HG02870 (cell line): ENCODE measurements around the gene CERS4.
"Not testable (repeated sequence)": the region's sequence is repeated elsewhere in the genome, so short reads cannot be mapped to it uniquely, and the experiment has no call there.

Source experiments
- ATAC-seq: cut with Tn5 transposase; IDR thresholded peaks from one replicate; pipeline ENCODE4 v1.9.1; 2021; ENCODE audit warnings: mild to moderate bottlenecking, moderate library complexity; ENCODE audit not compliant: unreplicated experiment

Gene CERS4, protein sequence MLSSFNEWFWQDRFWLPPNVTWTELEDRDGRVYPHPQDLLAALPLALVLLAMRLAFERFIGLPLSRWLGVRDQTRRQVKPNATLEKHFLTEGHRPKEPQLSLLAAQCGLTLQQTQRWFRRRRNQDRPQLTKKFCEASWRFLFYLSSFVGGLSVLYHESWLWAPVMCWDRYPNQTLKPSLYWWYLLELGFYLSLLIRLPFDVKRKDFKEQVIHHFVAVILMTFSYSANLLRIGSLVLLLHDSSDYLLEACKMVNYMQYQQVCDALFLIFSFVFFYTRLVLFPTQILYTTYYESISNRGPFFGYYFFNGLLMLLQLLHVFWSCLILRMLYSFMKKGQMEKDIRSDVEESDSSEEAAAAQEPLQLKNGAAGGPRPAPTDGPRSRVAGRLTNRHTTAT

DNA sequence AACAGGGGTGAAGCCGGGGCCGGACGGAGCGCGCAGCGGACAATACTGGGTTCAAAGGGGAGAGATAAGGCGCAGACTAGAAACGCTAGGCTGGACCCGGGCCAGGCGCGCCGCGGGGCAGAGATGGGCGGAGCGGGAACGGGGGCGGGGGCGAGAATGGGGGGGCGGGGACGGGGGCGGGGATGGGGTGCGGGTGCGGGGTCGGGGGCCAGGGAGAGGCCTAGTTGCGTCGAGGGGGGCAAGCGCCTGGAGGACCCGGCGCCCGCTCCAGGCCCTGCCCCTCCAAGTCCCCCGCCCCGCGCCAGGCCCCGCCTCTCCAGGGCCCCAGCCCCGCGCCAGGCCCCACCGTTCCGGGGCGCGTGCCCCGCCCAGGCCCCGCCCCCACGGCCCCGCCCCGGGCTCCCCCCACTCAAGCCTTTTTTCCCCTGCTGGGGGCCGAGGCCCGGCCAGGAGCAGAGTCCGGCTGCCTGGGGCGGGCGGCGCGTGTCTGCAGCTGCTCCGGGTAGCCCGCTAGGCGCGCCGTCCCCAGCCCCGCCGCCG is at the start of gene CERS4:
Gene CERS4, plus strand, starts transcription at position 449 of the 540 bp plus-strand sequence. CDS start 41,707 bp downstream, outside the sequence.
- peak; percentile 48 for ATAC-seq

DNA sequence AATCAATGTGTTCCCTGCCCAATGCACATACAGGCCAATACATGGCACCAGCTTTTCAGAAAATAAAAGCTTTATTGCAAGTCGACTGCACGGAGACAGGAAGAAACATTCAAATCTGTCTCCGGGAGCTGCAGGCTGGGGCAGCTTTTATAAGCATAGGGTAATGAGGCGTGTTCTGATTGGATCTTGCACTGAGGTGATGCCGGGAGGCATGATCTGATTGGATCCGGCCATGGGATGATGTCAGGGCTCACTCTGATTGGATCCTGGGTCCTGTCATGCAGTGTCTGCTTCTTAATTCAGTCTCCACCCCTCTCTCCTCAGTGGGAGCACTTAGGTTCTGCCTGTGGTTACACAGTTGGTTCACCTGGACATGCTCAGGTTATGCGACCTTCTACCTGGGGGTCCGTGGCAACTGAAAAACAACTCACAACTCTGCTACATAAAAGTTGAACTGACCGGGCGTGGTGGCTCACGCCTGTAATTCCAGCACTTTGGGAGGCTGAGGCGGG is 48.0 kb upstream of the CERS4 start:
- ATAC-seq = no peak

DNA sequence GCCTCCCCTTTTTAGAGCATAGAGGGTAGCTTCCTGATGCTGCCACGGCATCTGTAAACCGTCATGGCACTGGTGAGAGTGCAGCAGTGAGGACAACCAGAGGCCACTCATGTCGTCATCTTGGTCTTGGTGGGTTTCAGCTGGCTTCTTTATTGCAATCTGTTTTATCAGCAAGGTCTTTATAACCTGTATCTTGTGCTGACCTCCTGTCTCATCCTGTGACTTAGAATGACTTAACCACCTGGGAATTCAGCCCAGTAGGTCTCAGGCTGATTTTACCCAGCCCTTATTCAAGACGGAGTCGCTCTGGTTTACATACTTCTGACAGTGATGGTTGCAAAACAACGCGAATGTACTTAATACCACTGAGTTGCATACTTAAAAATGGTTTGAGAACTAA is 45.4 kb upstream of the CERS4 start:
- ATAC-seq = no peak

DNA sequence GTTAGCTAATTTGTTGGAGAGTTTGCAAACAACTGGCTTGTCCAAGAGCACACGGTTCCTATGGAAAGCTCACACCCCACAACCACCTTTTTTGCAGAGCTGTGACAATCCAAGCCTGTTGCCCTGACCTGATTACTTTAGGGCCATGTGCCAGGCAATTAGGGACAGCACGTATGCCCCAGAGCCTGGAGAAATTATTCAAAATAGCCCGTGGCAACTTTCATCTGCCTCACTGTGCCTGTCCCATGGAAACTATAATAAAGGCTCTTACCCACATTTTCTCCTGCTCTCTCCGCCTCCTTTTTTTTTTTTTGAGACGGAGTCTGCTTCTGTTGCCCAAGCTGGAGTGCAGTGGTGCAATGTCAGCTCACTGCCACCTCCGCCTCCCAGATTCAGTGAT is 41.2 kb upstream of the CERS4 start:
- ATAC-seq = no peak

DNA sequence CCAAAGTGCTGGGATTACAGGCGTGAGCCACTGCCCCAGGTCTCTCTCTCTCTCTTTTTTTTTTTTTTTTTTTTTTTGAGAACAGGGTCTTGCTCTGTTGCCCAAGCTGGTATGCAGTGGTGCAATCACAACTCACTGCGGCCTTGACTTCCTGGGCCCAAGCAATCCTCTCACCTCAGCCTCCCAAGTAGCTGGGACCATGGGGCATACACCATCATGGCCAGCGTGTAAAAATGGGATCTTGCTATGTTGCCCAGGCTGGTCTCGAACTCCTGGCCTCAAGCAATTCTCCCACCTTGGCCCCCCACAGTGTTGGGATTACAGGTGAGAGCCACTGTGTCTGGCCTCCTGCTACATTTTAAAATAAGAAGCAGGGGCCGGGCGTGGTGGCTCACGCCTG is 40.6 kb upstream of the CERS4 start:
- ATAC-seq = no peak

DNA sequence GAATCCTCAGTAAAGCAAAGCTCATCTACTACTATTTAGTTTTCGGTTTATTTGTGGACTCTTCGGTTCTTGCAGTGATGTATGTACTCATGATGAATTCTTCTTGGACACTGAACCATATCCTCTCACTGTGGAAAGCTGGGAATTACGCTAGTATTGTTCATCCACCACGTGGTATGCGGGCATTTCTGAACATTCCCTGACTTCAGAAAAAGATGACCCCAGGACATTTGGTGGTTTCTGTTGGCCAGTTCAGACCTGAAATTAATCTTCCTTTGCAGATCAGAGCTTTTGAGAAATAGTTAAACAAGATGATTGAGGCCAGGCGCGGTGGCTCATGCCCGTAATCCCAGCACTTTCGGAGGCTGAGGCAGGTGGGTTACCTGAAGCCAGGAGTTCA is 34.5 kb upstream of the CERS4 start:
- no peak for ATAC-seq

DNA sequence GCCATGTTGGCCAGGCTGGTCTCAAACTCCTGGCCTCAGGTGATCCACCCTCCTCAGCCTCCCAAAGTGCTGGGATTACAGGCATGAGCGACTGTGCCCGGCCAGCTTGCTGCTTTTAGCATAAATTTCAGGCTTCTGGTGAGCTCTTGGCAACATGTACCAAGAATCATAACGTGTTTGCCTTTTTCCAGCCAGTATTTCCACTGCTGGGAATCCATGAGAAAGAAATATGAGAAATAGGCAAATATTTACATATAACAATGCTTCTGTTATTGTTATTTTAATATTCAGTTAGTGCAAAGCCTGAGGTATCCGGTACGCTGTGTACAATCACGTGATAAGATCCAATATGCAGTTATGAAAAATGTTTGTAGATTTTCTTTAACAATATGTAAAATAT is 29.2 kb upstream of the CERS4 start:
- ATAC-seq = no peak

DNA sequence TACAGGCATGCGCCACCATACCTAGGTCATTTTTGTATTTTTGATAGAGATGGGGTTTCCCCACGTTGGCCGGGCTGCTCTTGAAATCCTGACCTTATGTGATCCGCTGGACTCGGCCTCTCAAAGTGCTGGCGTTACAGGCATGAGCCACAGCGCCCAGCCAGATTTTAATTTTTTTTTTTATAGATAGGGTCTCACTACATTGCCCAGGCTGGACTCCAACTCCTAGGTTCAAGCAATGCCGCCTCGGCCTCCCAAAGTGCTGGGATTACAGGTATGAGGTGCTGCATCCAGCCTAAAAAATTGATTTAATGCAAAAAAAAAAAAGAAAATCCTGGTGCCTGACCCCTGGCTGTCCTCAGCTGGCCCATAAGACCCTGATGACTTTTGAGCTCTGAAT is 24.9 kb upstream of the CERS4 start:
- ATAC-seq = no peak

DNA sequence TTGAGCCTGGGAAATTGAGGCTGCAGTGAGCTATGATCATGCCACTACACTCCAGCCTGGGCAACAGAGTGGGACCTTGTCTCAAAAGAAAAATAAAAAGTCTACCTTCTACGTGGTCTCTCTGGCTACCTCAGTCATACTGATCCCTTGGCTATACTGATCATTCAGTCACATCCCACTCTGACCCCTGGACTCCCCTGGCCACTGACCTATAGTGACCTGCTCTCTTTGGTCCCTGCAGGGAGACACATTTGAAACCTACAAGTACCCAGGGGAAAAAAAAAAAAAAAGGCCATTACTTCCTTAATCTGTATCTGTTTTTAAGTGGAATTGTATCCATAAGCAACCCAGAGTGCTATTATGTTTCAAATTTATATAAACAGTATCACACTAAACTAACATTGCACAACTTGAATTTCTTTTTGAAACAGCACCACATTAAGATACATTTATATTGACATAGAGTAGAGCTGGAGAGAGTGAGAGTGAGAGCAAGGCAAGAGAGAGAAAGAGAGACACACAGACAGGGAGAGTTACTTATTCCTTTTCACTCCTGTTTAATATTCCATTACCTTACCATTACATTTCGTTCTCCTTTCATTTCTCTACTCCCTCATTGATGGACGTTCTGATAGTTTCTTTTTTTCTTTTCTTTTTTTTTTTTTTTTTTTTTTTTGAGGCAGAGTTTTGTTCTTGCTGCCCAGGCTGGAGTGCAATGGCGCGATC is 23.7 kb upstream of the CERS4 start:
- no peak for ATAC-seq

DNA sequence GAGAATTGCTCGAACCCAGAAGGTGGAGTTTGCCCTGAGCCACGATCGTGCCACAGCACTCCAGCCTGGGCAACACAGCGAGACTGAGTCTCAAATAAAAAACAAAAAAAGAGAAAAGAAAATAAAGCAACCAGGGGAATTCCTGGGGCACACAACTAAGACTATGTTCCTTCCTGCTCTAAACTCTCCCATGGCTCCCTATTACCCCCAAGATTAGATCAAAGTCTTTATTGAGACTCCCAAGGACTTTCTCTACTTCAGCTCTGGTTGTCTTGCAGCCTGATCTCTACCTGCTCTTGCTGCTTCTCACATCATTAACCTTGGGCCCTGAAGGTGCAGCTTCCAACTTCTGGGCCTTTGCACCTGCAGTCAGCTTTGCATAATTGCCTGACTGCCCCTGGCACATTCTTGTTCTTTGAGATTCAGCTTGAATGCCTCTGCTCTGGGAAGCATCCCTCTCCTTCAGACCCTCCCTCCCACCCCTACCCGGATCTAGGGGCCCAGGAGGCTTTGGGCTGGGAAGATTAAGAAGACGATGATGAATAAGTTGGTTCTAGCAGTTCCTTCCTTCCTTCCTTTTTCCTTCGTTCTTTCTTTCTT is 16.8 kb upstream of the CERS4 start:
- ATAC-seq = no peak

DNA sequence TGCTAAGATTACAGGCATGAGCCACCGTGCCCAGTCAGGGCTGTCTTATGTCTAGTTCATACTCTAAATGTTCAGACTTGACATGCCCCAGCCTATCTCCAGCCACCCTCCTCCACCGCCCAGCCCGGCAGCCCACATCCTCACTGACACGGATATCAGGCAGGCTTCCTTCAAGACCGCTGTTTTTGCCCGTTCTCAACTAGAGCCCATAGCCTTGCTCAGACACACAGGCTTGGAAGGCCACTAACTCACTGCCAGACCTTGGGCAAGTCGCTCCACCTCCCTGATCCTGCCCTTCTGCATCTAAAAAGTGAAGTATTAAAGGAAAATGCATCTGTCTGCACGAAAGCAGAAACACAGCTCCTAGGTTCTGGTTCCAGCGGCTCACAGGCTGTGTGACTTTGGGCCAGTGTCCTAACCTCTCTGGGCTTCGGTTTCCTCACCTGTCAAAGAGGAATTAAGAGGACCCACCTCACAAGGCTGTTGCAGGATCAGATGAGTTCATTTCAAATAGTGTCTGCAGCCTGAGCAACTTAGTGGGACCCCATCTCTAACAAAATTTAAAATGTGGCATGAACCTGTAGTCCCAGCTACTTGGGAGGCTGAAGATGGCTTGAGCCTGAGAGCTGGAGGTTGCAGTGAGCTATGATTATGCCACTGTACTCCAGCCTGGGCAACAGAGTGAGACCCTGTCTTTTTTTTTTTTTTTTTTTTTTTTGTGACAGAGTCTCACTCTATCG is 14.5 kb upstream of the CERS4 start:
- no peak for ATAC-seq

DNA sequence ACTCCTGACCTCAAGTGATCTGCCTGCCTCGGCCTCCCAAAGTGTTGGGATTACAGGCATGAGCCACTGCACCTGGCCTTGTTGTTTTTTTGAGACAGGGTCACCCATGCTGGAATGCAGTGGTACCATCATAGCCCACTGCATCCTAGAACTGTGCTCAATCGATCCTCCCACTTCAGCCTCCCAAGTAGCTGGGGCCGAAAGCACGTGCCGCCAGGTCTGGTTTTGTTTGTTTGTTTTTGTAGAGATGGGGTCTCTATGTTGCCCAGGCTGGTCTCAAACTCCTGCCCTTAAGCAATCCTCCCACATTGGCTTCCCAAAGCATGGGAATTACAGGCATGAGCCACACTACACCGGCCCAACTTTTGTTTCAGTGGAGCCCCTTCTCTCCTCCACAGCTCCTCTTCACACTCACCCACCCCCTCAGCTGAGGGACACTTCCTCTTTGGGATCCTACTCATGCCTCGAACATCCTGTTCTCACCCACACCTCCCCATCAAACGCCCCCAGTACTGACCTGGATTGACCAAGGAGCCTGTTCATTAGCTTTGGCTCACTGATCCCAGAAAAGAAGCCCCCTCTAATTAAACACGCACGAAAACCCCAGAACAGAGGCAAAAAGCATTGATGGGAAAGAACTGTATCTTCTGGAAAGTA is 12.8 kb upstream of the CERS4 start:
- no peak for ATAC-seq

DNA sequence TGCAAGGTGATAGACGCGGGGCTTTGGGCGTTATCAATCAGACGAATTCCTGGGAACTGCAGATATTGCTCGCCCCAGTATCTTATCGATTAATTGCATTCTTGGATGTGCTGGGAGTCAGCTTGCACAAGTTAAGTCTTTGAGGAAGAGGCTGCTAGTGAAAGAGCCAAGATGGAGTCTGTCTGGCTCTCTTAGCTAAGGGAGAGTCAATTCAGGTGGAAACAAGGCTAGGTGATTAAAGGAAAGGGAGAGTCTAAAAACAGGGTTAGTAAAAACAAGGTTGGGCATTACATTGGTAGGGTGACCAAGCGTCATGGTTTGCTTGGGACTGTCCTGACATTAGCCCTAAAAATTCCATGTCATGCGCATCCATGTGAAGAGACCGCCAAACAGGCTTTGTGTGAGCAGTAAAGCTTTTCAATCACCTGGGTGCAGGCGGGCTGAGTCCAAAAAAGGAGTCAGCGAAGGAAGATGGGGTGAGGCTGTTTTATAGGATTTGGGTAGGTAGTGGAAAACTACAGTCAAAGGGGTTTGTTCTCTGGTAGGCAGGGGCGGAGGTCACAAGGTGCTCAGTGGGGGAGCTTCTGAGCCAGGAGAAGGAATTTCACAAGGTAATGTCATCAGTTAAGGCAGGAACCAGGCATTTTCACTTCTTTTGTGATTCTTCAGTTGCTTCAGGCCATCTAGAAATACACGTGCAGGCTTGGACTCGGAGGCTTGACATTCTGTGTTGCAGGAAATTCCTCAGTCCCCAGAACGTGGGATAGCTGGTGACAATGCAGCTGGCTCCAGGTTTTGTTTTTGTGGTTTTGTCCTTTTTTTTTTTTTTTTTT is 5.7 kb upstream of the CERS4 start:
- not testable (repeated sequence) for ATAC-seq

DNA sequence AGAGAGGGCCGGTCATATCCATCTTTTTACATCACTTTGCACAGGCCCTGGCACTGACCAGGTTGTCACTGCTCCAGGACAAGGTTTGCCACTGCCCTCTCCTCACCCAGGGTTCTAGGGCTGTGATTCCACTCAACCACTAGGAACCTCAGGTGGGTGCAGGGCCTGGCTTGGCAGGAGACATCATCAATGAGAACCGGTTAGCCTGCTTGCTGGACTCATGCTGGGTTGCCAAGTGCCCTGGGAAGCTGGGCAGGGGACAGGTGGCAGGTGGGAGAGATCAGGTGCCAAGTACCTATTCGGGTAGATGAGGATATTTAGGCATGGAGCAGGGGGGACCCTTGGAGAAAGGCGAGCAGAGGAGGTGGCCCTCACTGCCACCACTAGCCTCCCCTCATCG is 4.2 kb upstream of the CERS4 start:
- no peak for ATAC-seq

DNA sequence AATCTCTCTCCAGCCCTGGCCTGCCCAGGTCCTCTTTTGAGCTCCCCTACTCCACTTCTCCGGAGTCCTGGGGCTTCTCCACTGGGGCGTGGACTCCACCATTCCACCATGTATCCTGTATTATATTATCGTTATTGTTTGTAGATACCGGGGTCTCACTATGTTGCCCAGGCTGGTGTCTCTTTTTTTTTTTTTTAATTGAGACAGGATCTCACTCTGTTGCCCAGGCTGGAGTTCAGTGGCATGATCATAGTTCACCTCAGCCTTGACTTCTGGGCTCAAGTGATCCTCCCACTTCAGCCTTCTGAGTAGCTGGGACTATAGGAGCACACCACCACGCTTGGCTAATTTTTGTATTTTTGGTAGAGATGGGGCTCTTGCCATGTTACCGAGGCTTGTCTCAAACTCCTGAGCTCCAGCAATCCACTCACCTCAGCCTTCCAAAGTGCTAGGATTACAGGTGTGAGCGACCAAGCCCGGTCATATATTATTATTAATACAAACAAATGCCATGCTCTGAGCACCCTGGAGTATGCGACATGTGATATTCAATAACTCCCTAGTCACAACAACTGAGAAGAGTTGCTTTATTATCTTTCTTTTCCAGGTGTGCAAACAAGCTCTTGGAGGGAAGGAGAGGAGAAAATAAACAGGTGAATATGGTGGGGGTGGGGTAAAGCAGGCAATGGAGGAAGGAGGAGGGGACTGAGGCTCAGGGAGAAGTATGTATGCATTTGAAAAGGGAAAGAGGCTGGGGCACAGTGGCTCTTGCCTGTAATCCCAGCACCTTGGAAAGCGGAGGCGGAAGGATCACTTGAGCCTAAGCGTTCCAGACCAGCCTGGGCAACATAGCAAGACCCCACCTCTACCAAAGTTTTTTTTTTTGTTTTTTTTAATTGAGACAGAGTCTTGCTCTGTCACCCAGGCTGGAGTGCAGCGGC is 2.8 kb upstream of the CERS4 start:
- no peak for ATAC-seq

DNA sequence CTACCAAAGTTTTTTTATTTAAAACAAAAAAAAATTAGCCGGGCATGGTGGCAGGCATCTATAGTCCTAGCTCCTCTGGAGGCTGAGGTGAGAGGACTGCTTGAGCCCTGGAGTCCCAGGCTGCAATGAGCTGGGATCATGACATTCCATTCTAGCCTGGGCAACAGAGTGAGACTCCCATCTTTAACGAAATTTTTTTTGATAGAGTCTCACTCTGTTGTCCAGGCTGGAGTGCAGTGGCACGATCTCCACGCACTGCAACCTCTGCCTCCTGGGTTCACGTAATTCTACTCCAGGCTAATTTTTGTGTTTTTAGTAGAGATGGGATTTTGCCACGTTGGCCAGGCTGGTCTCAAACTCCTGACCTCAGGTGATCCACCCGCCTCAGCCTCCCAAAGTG is 1.8 kb upstream of the CERS4 start:
- not testable (repeated sequence) for ATAC-seq

DNA sequence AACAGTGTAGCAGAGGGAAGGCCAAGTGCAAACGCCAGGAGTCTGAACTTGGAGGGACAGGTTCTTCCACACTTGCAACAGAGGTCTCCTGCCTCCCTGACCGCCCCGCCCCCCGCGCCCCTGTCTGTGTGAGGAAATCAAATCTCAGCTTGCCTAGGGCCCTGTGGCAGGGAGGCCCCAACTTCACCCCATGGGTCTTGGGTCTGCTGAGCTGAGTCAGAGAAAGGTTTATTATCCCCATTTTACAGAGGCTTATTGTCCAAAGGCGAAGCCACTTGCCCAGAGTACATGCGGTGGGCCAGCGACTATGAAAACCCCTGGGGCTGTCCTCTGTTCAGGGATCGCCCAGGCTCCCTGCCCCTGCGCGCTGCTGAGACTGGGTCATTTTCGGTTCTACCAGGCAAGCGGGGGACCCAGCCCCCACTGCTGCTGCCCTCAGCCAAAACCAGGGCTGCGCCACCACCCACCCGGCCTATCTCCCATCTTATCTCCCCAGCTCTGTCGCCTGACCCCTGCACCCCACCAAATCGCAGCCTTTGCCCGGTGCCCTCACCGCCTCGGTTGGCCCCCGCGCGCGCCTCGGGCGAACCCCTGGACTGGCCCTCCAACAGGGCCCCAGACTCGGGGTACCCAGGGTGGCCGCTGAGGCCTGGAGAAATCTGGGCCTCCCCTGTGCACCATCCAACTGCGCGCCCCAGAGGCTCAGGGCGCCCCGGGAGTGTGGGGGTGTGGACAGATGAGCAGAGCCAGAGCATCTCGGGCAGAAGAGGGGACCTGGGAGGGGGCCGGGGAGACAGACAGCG is 850 bp upstream of the CERS4 start:
- ATAC-seq = no peak
